Epithelial cell of proximal tubule (primary cell): Measurements from ENCODE around the gene KDM4B. TPM values are rescaled to one million over a fixed set of nuclear protein-coding genes. Genes with fewer than 3 reads are reported as not detected.

Experiments
- DNase-seq: peaks from one replicate; pipeline ENCODE4 v3.0.0-alpha.2; 2011; ENCODE audit warnings: low read depth
- H3K4me3 ChIP-seq: 2 replicates; pipeline ENCODE4 v1.5.1; 2011; ENCODE audit warnings: low read depth, mild to moderate bottlenecking, low read length
- total RNA-seq: library from RNA; depleted of rRNA; stranded (reverse); fragments of >200 nt; gene quantifications from 2 replicates; pipeline ENCODE4 v1.2.3, GENCODE V29; 2015
- TF ChIP-seq, protein P1 (sequence below): conservative IDR thresholded peaks from 2 replicates; pipeline ENCODE4 v1.5.1; 2012; ENCODE audit warnings: low read depth, mild to moderate bottlenecking, low read length

KDM4B gene
- total RNA-seq, 1 donor from 2014 or later = 20.5 TPM

DNA sequence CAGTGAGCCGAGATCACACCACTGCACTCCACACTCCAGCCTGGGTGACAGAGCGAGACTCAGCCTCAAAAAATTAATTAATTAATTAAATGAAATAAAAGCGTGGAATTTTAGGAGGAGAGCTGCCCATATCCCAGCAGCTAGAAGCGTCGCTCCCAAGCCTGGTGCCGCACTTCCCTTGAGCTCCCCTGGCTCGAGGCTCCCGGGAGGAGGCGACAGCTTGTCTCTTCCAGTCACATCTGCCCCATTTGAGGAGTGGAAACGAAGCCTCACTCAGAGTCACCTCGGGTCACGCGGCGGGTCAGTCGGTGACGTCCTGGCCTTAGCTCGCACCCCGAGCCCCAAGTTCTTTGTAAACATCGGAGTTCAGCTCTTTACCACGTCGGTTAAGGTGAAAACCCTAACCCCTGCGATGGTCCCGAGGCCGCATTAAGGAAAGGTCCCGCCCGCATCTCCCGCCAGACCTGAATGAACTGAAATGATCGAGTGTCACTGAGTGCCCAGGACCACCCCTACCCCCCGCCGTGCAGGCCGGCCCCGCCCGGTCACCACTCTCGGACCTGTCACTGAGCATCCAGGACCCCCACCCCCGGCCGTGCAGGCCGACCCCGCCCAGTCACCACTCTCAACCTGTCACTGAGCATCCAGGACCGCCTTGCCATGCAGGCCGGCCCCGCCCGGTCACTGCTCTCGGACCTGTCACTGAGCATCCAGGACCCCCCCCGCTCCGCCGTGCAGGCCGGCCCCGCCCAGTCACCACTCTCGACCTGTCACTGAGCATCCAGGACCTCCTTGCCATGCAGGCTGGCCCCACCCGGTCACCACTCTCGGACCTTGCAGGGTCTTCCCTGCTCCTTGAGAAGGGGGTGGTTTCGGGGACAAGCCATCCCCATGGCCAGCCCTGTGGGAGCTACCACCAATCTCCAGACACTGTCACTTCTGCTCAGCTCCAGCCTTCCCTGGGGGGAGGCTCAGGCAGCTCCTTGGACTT, 176.9 kb downstream of the KDM4B start:
- TF ChIP-seq, protein P1, sequence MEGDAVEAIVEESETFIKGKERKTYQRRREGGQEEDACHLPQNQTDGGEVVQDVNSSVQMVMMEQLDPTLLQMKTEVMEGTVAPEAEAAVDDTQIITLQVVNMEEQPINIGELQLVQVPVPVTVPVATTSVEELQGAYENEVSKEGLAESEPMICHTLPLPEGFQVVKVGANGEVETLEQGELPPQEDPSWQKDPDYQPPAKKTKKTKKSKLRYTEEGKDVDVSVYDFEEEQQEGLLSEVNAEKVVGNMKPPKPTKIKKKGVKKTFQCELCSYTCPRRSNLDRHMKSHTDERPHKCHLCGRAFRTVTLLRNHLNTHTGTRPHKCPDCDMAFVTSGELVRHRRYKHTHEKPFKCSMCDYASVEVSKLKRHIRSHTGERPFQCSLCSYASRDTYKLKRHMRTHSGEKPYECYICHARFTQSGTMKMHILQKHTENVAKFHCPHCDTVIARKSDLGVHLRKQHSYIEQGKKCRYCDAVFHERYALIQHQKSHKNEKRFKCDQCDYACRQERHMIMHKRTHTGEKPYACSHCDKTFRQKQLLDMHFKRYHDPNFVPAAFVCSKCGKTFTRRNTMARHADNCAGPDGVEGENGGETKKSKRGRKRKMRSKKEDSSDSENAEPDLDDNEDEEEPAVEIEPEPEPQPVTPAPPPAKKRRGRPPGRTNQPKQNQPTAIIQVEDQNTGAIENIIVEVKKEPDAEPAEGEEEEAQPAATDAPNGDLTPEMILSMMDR = no peak

DNA sequence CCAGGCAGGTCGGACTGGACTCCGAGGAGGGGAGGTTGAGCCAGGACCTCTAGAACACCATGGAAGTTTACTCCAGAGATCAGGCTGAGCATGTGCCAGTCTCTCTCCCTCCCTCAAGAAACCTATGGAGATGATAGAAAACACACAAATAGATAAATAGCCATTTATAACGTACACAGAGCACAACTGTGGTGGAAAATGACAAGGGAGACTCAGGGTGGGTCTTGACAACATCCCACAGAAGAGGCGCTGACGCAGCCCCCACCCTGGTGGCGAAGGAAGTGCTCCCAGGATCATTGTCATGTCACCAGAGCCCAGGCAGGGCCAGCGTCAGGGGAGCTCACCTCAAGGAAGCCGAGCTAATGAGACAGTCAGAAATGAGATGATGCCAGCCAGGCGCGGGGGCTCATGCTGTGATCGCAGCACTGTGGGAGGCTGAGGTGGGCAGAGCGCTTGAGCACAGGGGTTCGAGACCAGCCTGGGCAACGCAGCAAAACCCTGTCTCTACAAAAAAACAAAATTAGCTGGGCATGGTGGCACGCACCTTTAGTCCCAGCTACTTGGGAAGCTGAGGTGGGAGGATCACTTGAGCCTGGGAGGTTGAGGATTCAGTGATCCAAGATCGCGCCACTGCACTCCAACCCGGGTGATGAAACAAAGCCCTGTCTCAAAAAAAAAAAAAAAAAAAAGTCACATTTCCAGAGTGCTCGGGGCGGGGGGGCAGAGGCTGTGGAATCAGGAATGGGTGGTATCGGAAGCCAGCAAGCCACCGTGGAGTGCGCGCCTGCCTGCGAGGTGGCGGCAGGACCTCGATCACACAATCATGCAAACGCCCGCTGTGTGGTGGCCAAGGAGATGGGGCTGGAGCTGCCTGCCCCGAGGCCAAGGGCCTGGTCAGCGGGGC, 178.4 kb downstream of the KDM4B start:
- TF ChIP-seq, protein P1 = no peak
- no peak overlapping the region for H3K4me3 ChIP-seq
- no peak for DNase-seq

More for the DNA sequence above, 176.9 kb downstream of the KDM4B start:
- no peak overlapping the region for H3K4me3 ChIP-seq
- no peak for DNase-seq

DNA sequence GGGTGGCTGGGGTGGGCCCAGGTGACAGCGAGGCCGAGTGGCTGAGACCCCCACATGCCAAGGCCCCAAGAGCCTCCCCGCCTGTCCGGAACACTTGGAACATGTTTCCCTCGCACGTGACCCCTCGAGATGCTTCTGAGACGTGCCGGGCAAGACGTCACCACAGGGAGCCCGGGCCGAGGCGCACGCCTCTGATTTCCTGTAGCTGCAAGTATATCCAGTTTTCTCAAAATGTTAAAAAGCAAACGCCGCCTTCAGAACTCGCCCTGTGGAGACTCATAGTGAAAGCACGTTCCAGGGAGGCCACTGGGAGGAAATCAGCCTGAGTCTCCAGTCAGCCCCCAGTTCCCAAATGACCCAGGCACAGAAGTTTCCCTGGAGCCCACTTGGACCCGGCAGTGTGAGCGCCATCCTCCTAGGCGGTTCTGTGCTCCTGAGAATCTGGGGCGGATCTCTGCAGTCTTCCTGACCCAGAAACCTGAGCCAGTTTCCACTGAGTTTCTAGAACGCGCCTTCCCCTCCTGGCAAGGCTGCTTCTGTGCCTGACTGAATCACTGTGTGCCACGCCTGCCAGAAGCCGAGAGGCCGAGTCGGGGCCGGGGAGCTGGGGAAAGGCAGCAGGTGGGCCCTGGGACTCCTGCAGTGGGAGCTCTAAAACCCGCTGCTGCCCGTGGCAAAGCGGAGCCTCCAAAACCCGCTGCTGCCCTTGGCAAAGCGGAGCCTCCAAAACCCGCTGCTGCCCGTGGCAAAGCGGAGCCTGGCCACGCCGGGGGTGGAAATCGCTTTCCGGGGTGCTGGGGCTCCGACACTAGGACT, 179.3 kb downstream of the KDM4B start:
- TF ChIP-seq, protein P1 = no peak
- no peak for DNase-seq

DNA sequence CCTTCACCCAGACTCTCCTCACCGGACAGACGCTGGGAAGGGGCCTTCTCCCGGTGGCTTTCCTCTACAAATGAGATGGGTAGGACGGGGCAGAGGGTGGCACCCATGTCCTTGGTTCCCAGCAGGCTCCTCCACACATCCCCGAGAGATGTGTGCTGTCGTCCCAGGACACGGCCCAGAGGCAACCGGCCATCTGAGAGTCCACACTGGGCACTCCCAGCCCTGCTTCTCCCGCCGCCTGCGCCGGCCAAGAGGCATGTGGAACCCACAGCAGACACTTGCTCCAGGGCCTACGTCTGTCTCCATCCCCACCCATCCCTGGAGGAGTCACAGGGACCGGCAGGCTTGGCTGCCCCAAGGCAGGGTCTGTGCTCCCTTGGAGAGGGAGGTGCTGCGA, 179.9 kb downstream of the KDM4B start:
- H3K4me3 ChIP-seq = no peak overlapping the region
- DNase-seq = no peak
- TF ChIP-seq, protein P1 = no peak

More for the DNA sequence above, 179.3 kb downstream of the KDM4B start:
- no peak overlapping the region for H3K4me3 ChIP-seq

DNA sequence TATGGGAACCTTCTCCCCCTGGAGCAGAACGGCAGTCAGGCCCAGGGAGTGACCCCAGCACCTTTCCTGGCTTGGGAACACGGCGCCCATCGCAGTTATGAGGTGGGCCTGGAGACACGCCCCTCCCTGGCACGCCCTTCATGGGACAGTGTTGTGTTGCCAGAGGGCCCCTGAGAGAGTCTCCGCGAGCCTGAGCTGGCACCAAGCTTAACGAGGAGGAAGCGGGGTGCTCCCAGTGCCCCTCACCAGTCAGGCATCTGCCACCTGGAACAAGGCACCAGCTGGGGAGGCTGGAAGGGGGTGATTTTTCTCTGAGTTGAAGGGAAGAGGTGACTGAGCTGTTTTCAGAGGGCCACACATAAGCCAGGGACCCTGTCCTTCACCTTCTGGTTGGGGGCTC, 180.6 kb downstream of the KDM4B start:
- no peak for DNase-seq
- TF ChIP-seq, protein P1 = no peak
- H3K4me3 ChIP-seq = no peak overlapping the region
